ENCODE results near the gene LRPAP1.

DNA sequence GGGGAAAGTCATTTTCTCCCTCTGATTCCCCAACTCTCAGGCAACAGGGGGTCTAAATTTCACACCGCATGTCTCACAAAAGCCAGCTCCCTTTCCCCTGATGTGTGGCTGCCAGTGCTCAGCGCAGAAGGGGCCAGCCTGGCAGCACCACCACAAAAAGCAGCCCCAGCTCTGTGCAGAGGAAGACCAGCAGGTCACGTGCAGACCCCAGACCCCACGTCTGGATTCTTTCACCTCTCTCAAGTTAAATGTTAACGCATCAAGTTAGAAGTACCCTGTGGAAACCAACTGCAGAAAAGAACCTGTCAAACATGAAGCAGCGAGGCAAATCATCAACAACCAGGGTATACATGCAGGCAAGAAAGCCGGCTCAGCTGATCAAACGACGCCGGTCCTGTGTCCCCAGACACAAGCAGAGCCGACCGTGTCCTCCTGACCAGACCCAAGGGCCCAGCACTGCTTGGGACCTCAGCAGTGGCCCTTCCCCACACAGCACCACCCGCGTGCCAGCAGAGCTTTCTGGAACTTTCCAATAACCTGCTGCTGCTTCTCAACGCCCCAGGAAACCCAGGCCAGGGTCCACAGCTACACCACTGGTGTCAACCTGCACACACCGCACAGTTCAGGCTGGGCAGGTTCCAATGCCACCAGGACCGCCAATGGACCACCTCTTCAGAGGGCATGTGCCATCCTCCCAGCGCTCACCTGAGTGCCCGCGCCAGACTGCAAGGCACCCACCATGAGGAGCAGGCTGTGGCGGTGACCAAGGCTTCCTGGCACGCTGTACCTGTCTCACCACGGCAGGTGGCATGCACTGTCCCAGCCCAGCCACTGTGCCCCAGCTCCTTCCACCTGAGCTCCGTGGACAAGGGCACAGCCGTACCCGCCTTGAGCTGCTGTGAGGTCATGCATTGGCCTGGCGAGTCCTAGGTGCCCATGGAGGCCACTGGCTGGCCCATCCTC lies 4.0 kb downstream of the LRPAP1 start:
- TF ChIP-seq JUNB (IDR thresholded peaks at IDR 0.05) (no peak), POLR2AphosphoS5 (IDR thresholded peaks at IDR 0.05; ENCODE audit: low read length) (no peak), FOXM1 (IDR thresholded peaks at IDR 0.05; ENCODE audit: low read depth, low read length) (no peak)
- TF ChIP-seq, protein P1, sequence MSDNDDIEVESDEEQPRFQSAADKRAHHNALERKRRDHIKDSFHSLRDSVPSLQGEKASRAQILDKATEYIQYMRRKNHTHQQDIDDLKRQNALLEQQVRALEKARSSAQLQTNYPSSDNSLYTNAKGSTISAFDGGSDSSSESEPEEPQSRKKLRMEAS (IDR thresholded peaks at IDR 0.05; ENCODE audit: low read depth, low read length), result no peak

Data from GM12878 (cell line).